ENCODE data around the gene GLIS1.

The GLIS1 gene

DNA sequence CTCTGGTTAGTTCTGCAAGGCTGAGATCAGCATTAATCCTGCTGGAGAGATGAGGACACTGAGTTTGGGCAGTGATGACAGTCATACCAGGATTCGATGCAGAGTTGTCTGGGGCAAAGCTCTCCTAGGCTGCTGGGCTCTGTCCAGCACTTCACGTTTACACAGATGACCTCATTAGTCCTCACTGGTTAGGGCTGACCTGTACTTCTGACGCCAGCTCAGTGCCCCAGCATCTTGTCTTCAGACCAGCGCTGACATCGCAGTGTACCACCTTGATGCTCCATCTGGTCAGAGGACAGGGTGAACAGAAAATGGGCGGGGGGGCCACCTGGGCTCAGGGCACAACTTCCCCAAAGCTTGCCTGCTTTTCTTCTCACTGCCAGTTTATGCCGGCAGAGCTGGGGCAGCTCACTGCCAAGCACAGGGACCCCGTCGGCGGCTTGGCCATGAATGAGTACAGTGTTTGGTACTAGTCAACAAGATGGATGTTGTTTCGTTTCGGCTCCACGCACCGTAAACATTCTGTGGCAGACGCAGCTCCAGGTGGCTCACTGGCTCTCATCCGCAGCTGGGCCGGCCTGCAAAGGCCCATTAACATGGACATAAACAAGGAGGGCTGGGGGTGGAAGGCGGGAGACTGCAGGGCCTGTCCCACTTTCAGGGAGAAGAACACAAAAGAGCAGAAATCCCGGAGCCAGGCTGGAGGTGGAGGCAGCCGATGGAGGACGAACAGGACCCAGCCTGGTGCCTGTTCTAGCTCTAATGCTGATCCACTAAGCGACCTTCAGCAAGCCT is 118.7 kb downstream of the GLIS1 start:
- peak; percentile 27; the same call in 1 of the 3 replicates for ATAC-seq (ENCODE audit: low read depth)
- H3K4me3 ChIP-seq (ENCODE audit: severe bottlenecking) = no peak overlapping the region
- H3K27me3 ChIP-seq (ENCODE audit: insufficient read depth, poor library complexity, severe bottlenecking) = no peaks in the 10 kb centered on the region
- no peak overlapping the region for H3K27ac ChIP-seq (ENCODE audit: poor library complexity, severe bottlenecking)
- H3K36me3 ChIP-seq (ENCODE audit: low read depth) = no peaks in the 10 kb centered on the region
- H3K4me1 ChIP-seq (ENCODE audit: insufficient read depth, poor library complexity, severe bottlenecking) = no peaks in the 10 kb centered on the region
- no peaks in the 10 kb centered on the region for H3K9me3 ChIP-seq (ENCODE audit: severe bottlenecking)
- TF ChIP-seq, protein P1, sequence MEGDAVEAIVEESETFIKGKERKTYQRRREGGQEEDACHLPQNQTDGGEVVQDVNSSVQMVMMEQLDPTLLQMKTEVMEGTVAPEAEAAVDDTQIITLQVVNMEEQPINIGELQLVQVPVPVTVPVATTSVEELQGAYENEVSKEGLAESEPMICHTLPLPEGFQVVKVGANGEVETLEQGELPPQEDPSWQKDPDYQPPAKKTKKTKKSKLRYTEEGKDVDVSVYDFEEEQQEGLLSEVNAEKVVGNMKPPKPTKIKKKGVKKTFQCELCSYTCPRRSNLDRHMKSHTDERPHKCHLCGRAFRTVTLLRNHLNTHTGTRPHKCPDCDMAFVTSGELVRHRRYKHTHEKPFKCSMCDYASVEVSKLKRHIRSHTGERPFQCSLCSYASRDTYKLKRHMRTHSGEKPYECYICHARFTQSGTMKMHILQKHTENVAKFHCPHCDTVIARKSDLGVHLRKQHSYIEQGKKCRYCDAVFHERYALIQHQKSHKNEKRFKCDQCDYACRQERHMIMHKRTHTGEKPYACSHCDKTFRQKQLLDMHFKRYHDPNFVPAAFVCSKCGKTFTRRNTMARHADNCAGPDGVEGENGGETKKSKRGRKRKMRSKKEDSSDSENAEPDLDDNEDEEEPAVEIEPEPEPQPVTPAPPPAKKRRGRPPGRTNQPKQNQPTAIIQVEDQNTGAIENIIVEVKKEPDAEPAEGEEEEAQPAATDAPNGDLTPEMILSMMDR (IDR thresholded peaks at IDR 0.05; ENCODE audit: poor library complexity, severe bottlenecking) = no peak
- peak; percentile 19 for DNase-seq (ENCODE audit: low spot score)

DNA sequence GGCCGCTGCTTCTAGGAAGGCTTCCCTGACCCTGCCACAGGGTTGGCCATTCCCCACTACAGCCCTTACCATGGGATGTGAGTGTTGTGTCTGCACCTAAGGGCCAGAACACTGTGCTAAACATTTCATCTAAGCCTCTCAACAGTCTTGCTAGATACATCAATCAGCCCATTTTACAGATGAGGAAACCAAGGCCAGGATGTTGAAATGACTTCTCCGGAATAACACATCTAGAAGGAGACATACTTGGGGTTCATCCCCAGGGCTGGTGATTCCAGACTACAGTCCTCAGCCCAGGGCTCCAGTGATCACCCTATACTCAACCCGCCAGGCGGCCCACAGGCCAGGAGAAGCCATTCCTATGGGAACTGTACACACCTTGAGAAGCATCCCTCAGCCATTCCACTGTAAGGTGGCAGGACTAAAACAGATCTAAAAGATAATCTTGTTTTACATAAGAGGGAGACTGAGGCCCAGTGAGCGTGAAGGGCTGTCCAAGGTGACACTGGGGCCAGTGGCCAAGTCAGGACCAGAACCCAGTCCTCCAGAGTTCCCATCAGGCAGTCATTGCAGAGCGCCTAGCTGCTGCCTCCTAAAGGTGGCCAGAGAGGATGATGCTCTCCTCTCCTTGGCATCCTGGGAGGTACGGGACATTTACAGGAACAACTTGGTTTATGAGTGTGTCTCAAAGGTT is 119.5 kb downstream of the GLIS1 start:
- no peaks in the 10 kb centered on the region for H3K9me3 ChIP-seq (ENCODE audit: severe bottlenecking)
- no peak overlapping the region for H3K27ac ChIP-seq (ENCODE audit: poor library complexity, severe bottlenecking)
- no peak for ATAC-seq (ENCODE audit: low read depth)
- no peaks in the 10 kb centered on the region for H3K27me3 ChIP-seq (ENCODE audit: insufficient read depth, poor library complexity, severe bottlenecking)
- no peak overlapping the region for H3K4me3 ChIP-seq (ENCODE audit: severe bottlenecking)
- H3K36me3 ChIP-seq (ENCODE audit: low read depth) = no peaks in the 10 kb centered on the region
- H3K4me1 ChIP-seq (ENCODE audit: insufficient read depth, poor library complexity, severe bottlenecking) = no peaks in the 10 kb centered on the region
- TF ChIP-seq, protein P1 (IDR thresholded peaks at IDR 0.05; ENCODE audit: poor library complexity, severe bottlenecking) = no peak
- DNase-seq (ENCODE audit: low spot score) = peak; percentile 21

DNA sequence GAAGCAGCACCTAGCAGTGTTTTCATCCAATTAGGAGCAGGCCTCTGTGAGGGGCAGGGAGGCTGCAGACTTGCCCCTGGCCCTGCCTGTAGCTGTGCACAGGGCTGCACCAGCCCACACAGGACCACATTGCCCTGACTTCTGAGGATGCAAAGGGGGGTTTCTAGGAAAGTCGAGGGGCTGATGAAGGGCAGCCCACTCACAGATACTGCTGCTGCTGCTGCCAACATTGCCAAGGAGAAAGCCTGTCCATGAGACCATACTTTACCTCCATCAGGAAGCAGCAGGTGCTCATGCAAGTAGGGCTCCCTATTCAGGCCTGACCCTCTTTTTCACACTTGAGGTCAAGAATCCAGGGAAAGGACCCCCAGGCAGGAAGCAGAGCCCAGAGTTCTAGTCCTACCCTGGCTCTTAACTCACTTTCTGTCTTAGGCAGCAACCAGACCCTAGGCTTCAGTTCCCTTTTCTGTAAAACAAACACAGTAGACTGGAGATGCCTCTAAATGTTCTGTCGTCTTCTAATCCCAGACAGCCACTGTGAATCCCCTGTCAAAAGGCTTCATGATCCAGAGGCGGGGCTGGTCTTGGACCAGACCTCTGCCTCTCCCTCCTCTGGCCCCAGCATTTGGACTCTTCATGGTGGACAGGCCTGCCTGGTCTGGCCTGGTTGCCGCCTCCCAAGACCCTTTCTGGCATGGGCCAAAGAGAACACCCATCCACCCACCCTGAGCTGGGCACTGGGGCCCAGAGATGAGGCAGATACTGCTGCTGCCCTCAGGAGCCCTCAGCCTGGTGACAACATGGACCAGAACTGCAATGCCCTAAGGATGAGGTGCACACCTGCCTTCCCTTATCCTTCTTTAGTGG is 120.2 kb downstream of the GLIS1 start:
- no peak overlapping the region for H3K4me3 ChIP-seq (ENCODE audit: severe bottlenecking)
- peak; percentile 29 for DNase-seq (ENCODE audit: low spot score)
- no peak overlapping the region for H3K27ac ChIP-seq (ENCODE audit: poor library complexity, severe bottlenecking)
- no peaks in the 10 kb centered on the region for H3K27me3 ChIP-seq (ENCODE audit: insufficient read depth, poor library complexity, severe bottlenecking)
- ATAC-seq (ENCODE audit: low read depth) = no peak
- no peaks in the 10 kb centered on the region for H3K9me3 ChIP-seq (ENCODE audit: severe bottlenecking)
- H3K4me1 ChIP-seq (ENCODE audit: insufficient read depth, poor library complexity, severe bottlenecking) = no peaks in the 10 kb centered on the region
- H3K36me3 ChIP-seq (ENCODE audit: low read depth) = no peaks in the 10 kb centered on the region
- TF ChIP-seq, protein P1 (IDR thresholded peaks at IDR 0.05; ENCODE audit: poor library complexity, severe bottlenecking) = no peak

DNA sequence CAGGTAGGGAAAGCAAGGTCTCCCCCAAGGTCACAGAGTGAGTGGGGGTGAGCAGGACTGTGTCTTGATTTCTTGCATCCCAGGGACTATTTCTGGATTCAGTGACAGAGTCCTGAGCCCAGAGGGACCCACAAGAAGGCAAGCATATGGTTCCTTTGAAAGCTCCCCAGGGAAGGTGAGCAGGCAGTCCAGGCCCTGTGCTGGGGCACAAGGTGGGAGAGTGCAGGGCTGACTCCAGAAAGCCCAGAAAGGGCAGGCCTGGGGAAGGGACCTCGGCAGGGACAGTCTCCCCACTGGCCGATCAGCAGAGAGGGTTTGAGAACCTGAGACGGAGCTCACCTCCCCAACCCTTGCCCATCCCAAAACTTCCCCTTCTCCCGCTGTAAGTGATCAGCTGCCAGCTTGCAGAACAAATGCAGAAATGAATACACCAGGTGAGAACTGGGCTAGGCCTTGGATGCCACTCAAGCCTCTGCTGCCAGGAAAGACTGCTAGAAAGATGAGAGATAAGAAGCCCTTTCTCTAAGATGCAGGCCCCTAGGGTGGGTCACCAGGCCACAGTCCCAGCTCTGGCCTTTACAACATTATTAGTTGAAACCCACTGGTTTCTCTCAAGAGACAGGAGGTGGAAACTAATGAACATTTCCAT is 121.0 kb downstream of the GLIS1 start:
- ATAC-seq (ENCODE audit: low read depth) = no peak
- peak; percentile 23 for DNase-seq (ENCODE audit: low spot score)
- TF ChIP-seq, protein P1 (IDR thresholded peaks at IDR 0.05; ENCODE audit: poor library complexity, severe bottlenecking) = no peak

More for the DNA sequence above, 121.0 kb downstream of the GLIS1 start:
- Histone ChIP-seq H3K36me3 (ENCODE audit: low read depth) (no peaks in the 10 kb centered on the region), H3K4me1 (ENCODE audit: insufficient read depth, poor library complexity, severe bottlenecking) (no peaks in the 10 kb centered on the region), H3K9me3 (ENCODE audit: severe bottlenecking) (no peaks in the 10 kb centered on the region), H3K27me3 (ENCODE audit: insufficient read depth, poor library complexity, severe bottlenecking) (no peaks in the 10 kb centered on the region), H3K4me3 (ENCODE audit: severe bottlenecking) (no peak overlapping the region), H3K27ac (ENCODE audit: poor library complexity, severe bottlenecking) (no peak overlapping the region)

Data from RWPE2 (cell line).